GM12891 (cell line): ENCODE measurements around the gene TPRKB.
"Not testable (repeated sequence)": the region's sequence is repeated elsewhere in the genome, so short reads cannot be mapped to it uniquely, and the experiment has no call there.

ENCODE experiments used
- PAX5 ChIP-seq: IDR thresholded peaks from 2 replicates; pipeline ENCODE4 v1.6.1; 2011; ENCODE audit warnings: low read length, moderate library complexity, mild to moderate bottlenecking; ENCODE audit not compliant: insufficient read depth, severe bottlenecking
- POLR2A ChIP-seq: IDR thresholded peaks from 2 replicates; pipeline ENCODE4 v1.6.1; 2011; ENCODE audit warnings: low read depth, low read length, control low read depth
- POLR2AphosphoS5 ChIP-seq: IDR thresholded peaks from 2 replicates; pipeline ENCODE4 v1.6.1; 2011; ENCODE audit warnings: low read depth, low read length, control low read depth
- POU2F2 ChIP-seq: IDR thresholded peaks from 2 replicates; pipeline ENCODE4 v1.6.1; 2011; ENCODE audit warnings: low read depth, mild to moderate bottlenecking, control low read depth, low read length, moderate library complexity
- SPI1 ChIP-seq: IDR thresholded peaks from 2 replicates; pipeline ENCODE4 v1.6.1; 2011; ENCODE audit warnings: low read depth, low read length, control low read depth
- TAF1 ChIP-seq: IDR thresholded peaks from 2 replicates; pipeline ENCODE4 v1.6.1; 2011; ENCODE audit warnings: low read depth, low read length, control low read depth

DNA sequence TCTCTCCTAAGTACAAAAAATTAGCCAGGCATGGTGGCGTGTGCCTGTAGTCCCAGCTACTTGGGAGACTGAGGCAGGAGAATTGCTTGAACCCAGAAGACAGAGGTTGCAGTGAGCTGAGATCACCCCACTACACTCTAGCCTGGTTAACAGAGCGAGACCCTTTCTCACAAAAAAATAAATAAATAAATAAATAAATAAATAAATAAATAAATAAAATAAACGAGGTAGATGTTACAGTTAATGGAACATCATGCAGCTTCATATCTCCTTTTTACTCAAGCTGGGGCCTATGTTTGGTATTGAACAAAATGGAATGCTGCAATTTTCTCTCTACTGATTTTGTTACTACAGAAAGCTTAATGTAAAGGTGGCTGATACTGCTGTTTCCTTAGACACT is 40.6 kb downstream of the TPRKB start:
- TF ChIP-seq TAF1, POLR2A, SPI1, POLR2AphosphoS5, PAX5, POU2F2: not testable (repeated sequence)
